ENCODE measurements around the gene TNIK.

TNIK gene

GRCh38 chr3:171194965-171195364 is 265.2 kb downstream of the TNIK start:
- H3K27me3 ChIP-seq (ENCODE audit: control insufficient read depth, low read length), result no peaks in the 10 kb centered on the region
- no peak overlapping the region for H3K4me2 ChIP-seq (ENCODE audit: low read length)
- H3K79me2 ChIP-seq (ENCODE audit: control insufficient read depth, low read length), result no peaks in the 10 kb centered on the region
- H4K20me1 ChIP-seq (ENCODE audit: control insufficient read depth, insufficient read depth, low read depth, low read length), result no peaks in the 10 kb centered on the region
- no peak overlapping the region for H3K4me3 ChIP-seq (ENCODE audit: low read length)
- no peaks in the 10 kb centered on the region for H3K4me1 ChIP-seq (ENCODE audit: control insufficient read depth, low read length)
- H3F3A ChIP-seq (ENCODE audit: control insufficient read depth, insufficient read depth), result no peaks in the 10 kb centered on the region
- no peaks in the 10 kb centered on the region for H3K9me3 ChIP-seq (ENCODE audit: control insufficient read depth, insufficient read depth, low read length)
- no peaks in the 10 kb centered on the region for H3K36me3 ChIP-seq (ENCODE audit: control insufficient read depth, low read length)
- TF ChIP-seq EZH2phosphoT487 (IDR thresholded peaks at IDR 0.05; ENCODE audit: borderline replicate concordance, low read length), result no peak
- TF ChIP-seq, protein P1, sequence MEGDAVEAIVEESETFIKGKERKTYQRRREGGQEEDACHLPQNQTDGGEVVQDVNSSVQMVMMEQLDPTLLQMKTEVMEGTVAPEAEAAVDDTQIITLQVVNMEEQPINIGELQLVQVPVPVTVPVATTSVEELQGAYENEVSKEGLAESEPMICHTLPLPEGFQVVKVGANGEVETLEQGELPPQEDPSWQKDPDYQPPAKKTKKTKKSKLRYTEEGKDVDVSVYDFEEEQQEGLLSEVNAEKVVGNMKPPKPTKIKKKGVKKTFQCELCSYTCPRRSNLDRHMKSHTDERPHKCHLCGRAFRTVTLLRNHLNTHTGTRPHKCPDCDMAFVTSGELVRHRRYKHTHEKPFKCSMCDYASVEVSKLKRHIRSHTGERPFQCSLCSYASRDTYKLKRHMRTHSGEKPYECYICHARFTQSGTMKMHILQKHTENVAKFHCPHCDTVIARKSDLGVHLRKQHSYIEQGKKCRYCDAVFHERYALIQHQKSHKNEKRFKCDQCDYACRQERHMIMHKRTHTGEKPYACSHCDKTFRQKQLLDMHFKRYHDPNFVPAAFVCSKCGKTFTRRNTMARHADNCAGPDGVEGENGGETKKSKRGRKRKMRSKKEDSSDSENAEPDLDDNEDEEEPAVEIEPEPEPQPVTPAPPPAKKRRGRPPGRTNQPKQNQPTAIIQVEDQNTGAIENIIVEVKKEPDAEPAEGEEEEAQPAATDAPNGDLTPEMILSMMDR (IDR thresholded peaks at IDR 0.05; ENCODE audit: low read depth, low read length, poor library complexity, severe bottlenecking), result no peak
- H3K9me2 ChIP-seq (replicated peaks; ENCODE audit: control insufficient read depth, low read length), result no peaks in the 10 kb centered on the region
- H3K27ac ChIP-seq (ENCODE audit: low read depth, low read length), result no peak overlapping the region

- H3K27ac ChIP-seq (ENCODE audit: low read depth, low read length), result no peak overlapping the region
- H3K4me3 ChIP-seq (ENCODE audit: low read length), result no peak overlapping the region
- TF ChIP-seq, protein P1 (IDR thresholded peaks at IDR 0.05; ENCODE audit: low read depth, low read length, poor library complexity, severe bottlenecking), result no peak
- no peak for TF ChIP-seq EZH2phosphoT487 (IDR thresholded peaks at IDR 0.05; ENCODE audit: borderline replicate concordance, low read length)
- no peaks in the 10 kb centered on the region for H3F3A ChIP-seq (ENCODE audit: control insufficient read depth, insufficient read depth)
- H3K4me2 ChIP-seq (ENCODE audit: low read length), result no peak overlapping the region
- H3K4me1 ChIP-seq (ENCODE audit: control insufficient read depth, low read length), result no peaks in the 10 kb centered on the region
- H3K9me2 ChIP-seq (replicated peaks; ENCODE audit: control insufficient read depth, low read length), result no peaks in the 10 kb centered on the region
- H3K36me3 ChIP-seq (ENCODE audit: control insufficient read depth, low read length), result no peaks in the 10 kb centered on the region
- no peaks in the 10 kb centered on the region for H4K20me1 ChIP-seq (ENCODE audit: control insufficient read depth, insufficient read depth, low read depth, low read length)
- no peaks in the 10 kb centered on the region for H3K9me3 ChIP-seq (ENCODE audit: control insufficient read depth, insufficient read depth, low read length)
- no peaks in the 10 kb centered on the region for H3K79me2 ChIP-seq (ENCODE audit: control insufficient read depth, low read length)
- peaks cover 4% of the 10 kb centered on the region; the same call in 1 of the 2 replicates for H3K27me3 ChIP-seq (ENCODE audit: control insufficient read depth, low read length)
Measured at GRCh38 chr3:171193693-171194092, 266.5 kb downstream of the TNIK start.

DNA sequence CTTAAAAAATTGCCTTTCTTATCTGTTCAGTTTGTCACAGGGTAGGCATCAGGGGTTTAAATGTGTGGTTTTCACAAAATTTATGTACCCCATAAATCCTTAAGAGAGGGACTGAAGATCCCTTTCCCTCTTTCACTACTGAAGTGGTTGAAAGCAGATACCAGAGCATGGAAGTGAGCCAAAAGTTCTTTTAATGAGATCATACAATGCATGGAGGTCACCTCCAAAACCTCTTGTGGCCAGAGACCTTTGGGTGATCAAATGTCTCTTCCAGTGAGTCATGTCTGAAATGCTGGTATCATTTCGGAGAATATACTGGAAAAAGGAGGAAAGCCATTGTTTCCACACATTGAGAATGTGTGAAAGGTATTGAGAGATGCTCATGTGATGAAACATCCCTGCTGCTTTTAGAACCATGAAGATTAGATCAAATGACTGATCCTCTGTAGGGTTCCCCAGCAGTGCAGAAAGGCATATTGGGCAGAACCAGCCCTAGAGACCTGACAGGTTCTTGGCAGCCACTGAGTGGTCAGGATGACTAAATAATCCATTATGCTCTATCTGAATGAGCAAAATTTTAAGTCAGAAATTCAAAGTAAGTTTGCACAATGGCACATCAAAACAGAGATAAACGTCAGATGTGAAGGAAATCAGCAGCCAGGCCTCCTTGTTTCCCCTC is 267.9 kb downstream of the TNIK start:
- no peaks in the 10 kb centered on the region for H3K9me3 ChIP-seq (ENCODE audit: control insufficient read depth, insufficient read depth, low read length)
- no peak overlapping the region for H3K27ac ChIP-seq (ENCODE audit: low read depth, low read length)
- no peaks in the 10 kb centered on the region for H3K9me2 ChIP-seq (replicated peaks; ENCODE audit: control insufficient read depth, low read length)
- H4K20me1 ChIP-seq (ENCODE audit: control insufficient read depth, insufficient read depth, low read depth, low read length), result no peaks in the 10 kb centered on the region
- TF ChIP-seq, protein P1 (IDR thresholded peaks at IDR 0.05; ENCODE audit: low read depth, low read length, poor library complexity, severe bottlenecking), result no peak
- no peaks in the 10 kb centered on the region for H3F3A ChIP-seq (ENCODE audit: control insufficient read depth, insufficient read depth)
- H3K27me3 ChIP-seq (ENCODE audit: control insufficient read depth, low read length), result peaks cover 4% of the 10 kb centered on the region; the same call in 1 of the 2 replicates
- H3K4me2 ChIP-seq (ENCODE audit: low read length), result no peak overlapping the region
- H3K4me1 ChIP-seq (ENCODE audit: control insufficient read depth, low read length), result no peaks in the 10 kb centered on the region
- no peaks in the 10 kb centered on the region for H3K36me3 ChIP-seq (ENCODE audit: control insufficient read depth, low read length)
- H3K79me2 ChIP-seq (ENCODE audit: control insufficient read depth, low read length), result no peaks in the 10 kb centered on the region
- no peak overlapping the region for H3K4me3 ChIP-seq (ENCODE audit: low read length)

All from DOHH2 (cell line).